Measurements from ENCODE around the gene BBX.

Gene BBX

GRCh38 chr3:107592073-107592472 lies 69.3 kb downstream of the BBX start:
- no peak for ATAC-seq

GRCh38 chr3:107594870-107595269 lies 72.1 kb downstream of the BBX start:
- TF ChIP-seq PPARA (CRISPR knock-in tag; IDR thresholded peaks at IDR 0.05; ENCODE audit: borderline replicate concordance) (no peak), ZFP3 (CRISPR knock-in tag; IDR thresholded peaks at IDR 0.05) (no peak), POU6F1 (CRISPR knock-in tag; IDR thresholded peaks at IDR 0.05; ENCODE audit: borderline replicate concordance, low read depth) (no peak), ARNTL (CRISPR knock-in tag; IDR thresholded peaks at IDR 0.05; ENCODE audit: borderline replicate concordance, low read depth) (no peak), SNAI2 (CRISPR knock-in tag; IDR thresholded peaks at IDR 0.05) (no peak), CREB5 (CRISPR knock-in tag; IDR thresholded peaks at IDR 0.05; ENCODE audit: low read depth) (no peak), TCF4 (CRISPR knock-in tag; IDR thresholded peaks at IDR 0.05; ENCODE audit: borderline replicate concordance) (no peak), GLIS3 (CRISPR knock-in tag; IDR thresholded peaks at IDR 0.05) (no peak), ZNF8 (CRISPR knock-in tag; IDR thresholded peaks at IDR 0.05) (no peak), ZC3H10 (CRISPR knock-in tag; IDR thresholded peaks at IDR 0.05) (no peak), CSRNP3 (CRISPR knock-in tag; IDR thresholded peaks at IDR 0.05) (no peak)
- no peak for ATAC-seq

More at GRCh38 chr3:107592073-107592472, 69.3 kb downstream of the BBX start:
- TF ChIP-seq ISL1 (CRISPR knock-in tag; IDR thresholded peaks at IDR 0.05) (no peak), CREB5 (CRISPR knock-in tag; IDR thresholded peaks at IDR 0.05; ENCODE audit: low read depth) (no peak), ZNF565 (CRISPR knock-in tag; conservative IDR thresholded peaks at IDR 0.05; ENCODE audit: low read depth) (no peak), ZFP30 (CRISPR knock-in tag; IDR thresholded peaks at IDR 0.05) (no peak), TOX (CRISPR knock-in tag; IDR thresholded peaks at IDR 0.05; ENCODE audit: borderline replicate concordance) (no peak), PATZ1 (CRISPR knock-in tag; IDR thresholded peaks at IDR 0.05; ENCODE audit: borderline replicate concordance) (no peak), GLIS3 (CRISPR knock-in tag; IDR thresholded peaks at IDR 0.05) (no peak), POU6F1 (CRISPR knock-in tag; IDR thresholded peaks at IDR 0.05; ENCODE audit: borderline replicate concordance, low read depth) (no peak), SNAI2 (CRISPR knock-in tag; IDR thresholded peaks at IDR 0.05) (no peak), PPARA (CRISPR knock-in tag; IDR thresholded peaks at IDR 0.05; ENCODE audit: borderline replicate concordance) (no peak), ZNF70 (CRISPR knock-in tag; IDR thresholded peaks at IDR 0.05) (no peak), ESRRG (CRISPR knock-in tag; IDR thresholded peaks at IDR 0.05) (no peak), ZC3H10 (CRISPR knock-in tag; IDR thresholded peaks at IDR 0.05) (no peak), RARB (CRISPR knock-in tag; IDR thresholded peaks at IDR 0.05) (no peak), CSRNP3 (CRISPR knock-in tag; IDR thresholded peaks at IDR 0.05) (no peak), BACH2 (CRISPR knock-in tag; IDR thresholded peaks at IDR 0.05; ENCODE audit: borderline replicate concordance) (no peak), ZNF8 (CRISPR knock-in tag; IDR thresholded peaks at IDR 0.05) (no peak), ARNTL (CRISPR knock-in tag; IDR thresholded peaks at IDR 0.05; ENCODE audit: borderline replicate concordance, low read depth) (no peak), OSR1 (CRISPR knock-in tag; IDR thresholded peaks at IDR 0.05) (no peak), ZFP3 (CRISPR knock-in tag; IDR thresholded peaks at IDR 0.05) (no peak)

All from SK-N-SH treated with all-trans-retinoic acid at 6 μM for 48 hours (cell line).